ENCODE results near the gene DNAJC21.
A peak's percentile ranks its signal among the peaks of the same experiment; 100 is the strongest.

Gene DNAJC21

GRCh38 chr5:35003018-35003957 is 73.9 kb downstream of the DNAJC21 start:
- peak overlapping the region; percentile 37 for H3K9ac ChIP-seq (ENCODE audit: low read length)
- H3K4me1 ChIP-seq (ENCODE audit: control insufficient read depth, insufficient read depth, low read depth, low read length), result peaks cover 2% of the 10 kb centered on the region
- WGBS, result 46% methylated on average over 15 of the region's 18 CpGs

GRCh38 chr5:35004200-35004599 is 74.8 kb downstream of the DNAJC21 start:
- no peaks in the 10 kb centered on the region for H3K9me3 ChIP-seq (ENCODE audit: control insufficient read depth, low read length)
- H3K18ac ChIP-seq (ENCODE audit: low read depth in 1 of 2, low read length in 2 of 2), result no peak overlapping the region
- no peak overlapping the region for H2BK15ac ChIP-seq (ENCODE audit: low read depth, poor library complexity, severe bottlenecking)
- no peaks in the 10 kb centered on the region for H3K4me1 ChIP-seq (ENCODE audit: control insufficient read depth, insufficient read depth, low read depth, low read length)
- H3K4me3 ChIP-seq (ENCODE audit: insufficient read depth in 1 of 2, low read depth in 1 of 2, low read length in 2 of 2), result no peak overlapping the region
- H3K23ac ChIP-seq (ENCODE audit: low read length in 2 of 2), result peak overlapping the region in 1 of 2 experiments; percentile 76
- WGBS, result 72% methylated on average over 5 of the region's 5 CpGs
- peak overlapping the region; percentile 37 for H3K9ac ChIP-seq (ENCODE audit: low read length)
- H2AK5ac ChIP-seq (ENCODE audit: low read length, severe bottlenecking), result no peak overlapping the region
- no peak overlapping the region for H3K4me2 ChIP-seq (ENCODE audit: low read length, poor library complexity, severe bottlenecking)
- no peak overlapping the region for H4K8ac ChIP-seq (ENCODE audit: low read length)
- H4K91ac ChIP-seq (ENCODE audit: low read length), result no peak overlapping the region
- no peak overlapping the region for H2BK120ac ChIP-seq (ENCODE audit: low read depth, low read length)
- H2AFZ ChIP-seq (ENCODE audit: low read depth, low read length), result no peak overlapping the region
- no peak overlapping the region for H3K4ac ChIP-seq (ENCODE audit: low read depth in 1 of 2, low read length in 2 of 2)
- no peak overlapping the region for H3K27ac ChIP-seq (ENCODE audit: low read length, poor library complexity, severe bottlenecking)
- no peak overlapping the region for H2BK5ac ChIP-seq (ENCODE audit: low read depth, low read length, poor library complexity, severe bottlenecking)
- no peak overlapping the region for H2BK12ac ChIP-seq (ENCODE audit: low read length in 2 of 2)
- no peaks in the 10 kb centered on the region for H3K36me3 ChIP-seq (ENCODE audit: control insufficient read depth in 1 of 2, insufficient read depth in 2 of 2, low read depth in 1 of 2, low read length in 2 of 2)
- H3K79me1 ChIP-seq (replicated peaks; ENCODE audit: low read length, poor library complexity, severe bottlenecking), result no peaks in the 10 kb centered on the region
- H3K27me3 ChIP-seq (ENCODE audit: control insufficient read depth in 1 of 2, insufficient read depth in 1 of 2, low read length in 2 of 2), result peaks cover 0 to 51% of the 10 kb centered on the region in 2 experiments
- no peak for DNase-seq
- H3K14ac ChIP-seq (ENCODE audit: low read length in 2 of 2), result no peak overlapping the region

More at GRCh38 chr5:35003018-35003957, 73.9 kb downstream of the DNAJC21 start:
- Histone ChIP-seq H3K18ac (ENCODE audit: low read depth in 1 of 2, low read length in 2 of 2) (peak overlapping the region in 1 of 2 experiments; percentile 30), H2BK15ac (ENCODE audit: low read depth, poor library complexity, severe bottlenecking) (no peak overlapping the region), H2BK120ac (ENCODE audit: low read depth, low read length) (no peak overlapping the region), H3K23ac (ENCODE audit: low read length in 2 of 2) (no peak overlapping the region), H3K14ac (ENCODE audit: low read length in 2 of 2) (no peak overlapping the region), H2BK5ac (ENCODE audit: low read depth, low read length, poor library complexity, severe bottlenecking) (no peak overlapping the region), H3K4me2 (ENCODE audit: low read length, poor library complexity, severe bottlenecking) (no peak overlapping the region), H3K27me3 (ENCODE audit: control insufficient read depth in 1 of 2, insufficient read depth in 1 of 2, low read length in 2 of 2) (peaks cover 0 to 51% of the 10 kb centered on the region in 2 experiments), H3K27ac (ENCODE audit: low read length, poor library complexity, severe bottlenecking) (no peak overlapping the region), H4K91ac (ENCODE audit: low read length) (no peak overlapping the region), H2AFZ (ENCODE audit: low read depth, low read length) (no peak overlapping the region), H3K79me1 (replicated peaks; ENCODE audit: low read length, poor library complexity, severe bottlenecking) (no peaks in the 10 kb centered on the region), H2BK12ac (ENCODE audit: low read length in 2 of 2) (no peak overlapping the region), H3K4me3 (ENCODE audit: insufficient read depth in 1 of 2, low read depth in 1 of 2, low read length in 2 of 2) (peak overlapping the region in 1 of 2 experiments; percentile 3), H3K4ac (ENCODE audit: low read depth in 1 of 2, low read length in 2 of 2) (no peak overlapping the region), H4K8ac (ENCODE audit: low read length) (no peak overlapping the region), H3K9me3 (ENCODE audit: control insufficient read depth, low read length) (no peaks in the 10 kb centered on the region), H3K36me3 (ENCODE audit: control insufficient read depth in 1 of 2, insufficient read depth in 2 of 2, low read depth in 1 of 2, low read length in 2 of 2) (no peaks in the 10 kb centered on the region), H2AK5ac (ENCODE audit: low read length, severe bottlenecking) (no peak overlapping the region)
- peak; percentile 67 for DNase-seq

GRCh38 chr5:35004771-35005170 is 75.4 kb downstream of the DNAJC21 start:
- no peaks in the 10 kb centered on the region for H3K36me3 ChIP-seq (ENCODE audit: control insufficient read depth in 1 of 2, insufficient read depth in 2 of 2, low read depth in 1 of 2, low read length in 2 of 2)
- H3K18ac ChIP-seq (ENCODE audit: low read depth in 1 of 2, low read length in 2 of 2), result no peak overlapping the region
- H3K4me1 ChIP-seq (ENCODE audit: control insufficient read depth, insufficient read depth, low read depth, low read length), result no peaks in the 10 kb centered on the region
- H3K27me3 ChIP-seq (ENCODE audit: control insufficient read depth in 1 of 2, insufficient read depth in 1 of 2, low read length in 2 of 2), result peaks cover 0 to 49% of the 10 kb centered on the region in 2 experiments
- H3K4me3 ChIP-seq (ENCODE audit: insufficient read depth in 1 of 2, low read depth in 1 of 2, low read length in 2 of 2), result no peak overlapping the region
- no peak overlapping the region for H3K4ac ChIP-seq (ENCODE audit: low read depth in 1 of 2, low read length in 2 of 2)
- H2BK12ac ChIP-seq (ENCODE audit: low read length in 2 of 2), result no peak overlapping the region
- H2BK5ac ChIP-seq (ENCODE audit: low read depth, low read length, poor library complexity, severe bottlenecking), result no peak overlapping the region
- H3K4me2 ChIP-seq (ENCODE audit: low read length, poor library complexity, severe bottlenecking), result no peak overlapping the region
- H2AK5ac ChIP-seq (ENCODE audit: low read length, severe bottlenecking), result no peak overlapping the region
- H3K27ac ChIP-seq (ENCODE audit: low read length, poor library complexity, severe bottlenecking), result no peak overlapping the region
- H3K14ac ChIP-seq (ENCODE audit: low read length in 2 of 2), result no peak overlapping the region
- no peak for DNase-seq
- H2AFZ ChIP-seq (ENCODE audit: low read depth, low read length), result no peak overlapping the region
- no peaks in the 10 kb centered on the region for H3K9me3 ChIP-seq (ENCODE audit: control insufficient read depth, low read length)
- H3K23ac ChIP-seq (ENCODE audit: low read length in 2 of 2), result no peak overlapping the region
- H4K91ac ChIP-seq (ENCODE audit: low read length), result no peak overlapping the region
- no peak overlapping the region for H3K9ac ChIP-seq (ENCODE audit: low read length)
- no peak overlapping the region for H2BK15ac ChIP-seq (ENCODE audit: low read depth, poor library complexity, severe bottlenecking)
- no peaks in the 10 kb centered on the region for H3K79me1 ChIP-seq (replicated peaks; ENCODE audit: low read length, poor library complexity, severe bottlenecking)
- WGBS, result 88% methylated on average over 1 of the region's 1 CpG
- no peak overlapping the region for H2BK120ac ChIP-seq (ENCODE audit: low read depth, low read length)
- H4K8ac ChIP-seq (ENCODE audit: low read length), result no peak overlapping the region
